Sigmoid colon (tissue), 4 donors: ENCODE results near the gene EPHA10.

Experiments
- CTCF ChIP-seq, 4 experiments: fragments of 450-650 bp in 3 of 4; fragments of 200-600 bp in 1 of 4; IDR thresholded peaks; one replicate each; pipeline ENCODE4 v1.5.1; 2016 to 2019; ENCODE audit warnings: antibody characterized with exemption in 4 of 4, mild to moderate bottlenecking in 3 of 4, moderate library complexity in 2 of 4
- EP300 ChIP-seq, 4 donors: sonication (generic); formaldehyde crosslinking; IDR thresholded peaks; one replicate each; pipeline ENCODE4 v1.6.1; 2017; ENCODE audit warnings: antibody characterized with exemption in 4 of 4

DNA sequence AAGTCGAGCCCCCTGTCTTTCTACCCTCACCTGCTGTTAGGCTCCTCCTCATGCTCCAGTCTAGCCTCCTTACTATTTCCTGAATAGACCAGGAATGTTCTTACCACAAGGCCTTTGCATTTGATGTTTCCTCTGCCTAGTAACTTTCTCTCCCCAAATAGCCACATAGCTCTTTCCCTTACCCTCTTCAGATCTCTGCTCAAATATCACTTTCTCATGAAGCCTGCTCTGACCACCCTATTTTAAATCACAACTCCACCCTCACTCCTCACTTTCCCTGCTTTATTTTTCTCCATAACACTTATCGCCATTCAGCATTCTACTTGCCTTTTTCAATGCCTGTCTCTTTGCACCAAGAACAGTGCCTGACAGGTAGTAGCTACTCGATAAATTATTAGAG is 79.2 kb downstream of the EPHA10 start:
- TF ChIP-seq EP300 (IDR thresholded peaks at IDR 0.05) = no peak
- TF ChIP-seq CTCF (IDR thresholded peaks at IDR 0.05) = no peak
